K562 (cell line): ENCODE measurements around the gene DEDD. TPM values are rescaled to one million over a fixed set of nuclear protein-coding genes. Genes with fewer than 3 reads are reported as not detected.

Experiments used
- ATAC-seq: fragments of 200-7000 bp; cut with Tn5 transposase; 3 replicates; pipeline ENCODE4 v1.9.1; 2020; ENCODE audit warnings: moderate library complexity
- BruUV-seq: library from RNA; stranded (reverse); fragments of 400-500 nt; replicated peaks from 2 replicates; lab custom pipeline; 2021; lab: Mats Ljungman, UMichigan
- CTCF ChIA-PET: fragments of 300-600 bp; formaldehyde crosslinking; extraction: SDS; loops from one replicate; lab custom pipeline; 2021; ENCODE audit warnings: low intra/inter-chr PET ratio; lab: Yijun Ruan, JAX
- POLR2A ChIA-PET: fragments of 300-600, 350-650 bp; sonication (Branson Sonifier 250); formaldehyde crosslinking; extraction: SDS; loops from one replicate; lab custom pipeline; 2021; ENCODE audit warnings: antibody characterized with exemption, inconsistent platforms; lab: Yijun Ruan, JAX
- DNase-seq, 4 experiments: peaks; one replicate each; pipeline versions ENCODE4 v3.0.0 to v3.0.0-alpha.2; 2011 to 2018; ENCODE audit warnings: low spot score in 3 of 4, mixed read lengths in 3 of 4; ENCODE audit errors: extremely low read depth in 1 of 4
- FAIRE-seq: peaks from 2 replicates; lab custom pipeline; 2011; peaks lifted over from hg19 to GRCh38; lab: Jason Lieb, UNC
- H2AFZ ChIP-seq: 2 replicates; pipeline ENCODE4 v1.6.0; 2011; ENCODE audit warnings: low read depth, low read length, control low read depth, inconsistent platforms
- H3K27ac ChIP-seq: fragments of 200-600 bp; 3 replicates; pipeline ENCODE4 v1.8.0; 2011; ENCODE audit warnings: low read depth, mild to moderate bottlenecking, control low read depth, inconsistent platforms, low read length, moderate library complexity, mixed read lengths; ENCODE audit errors: extremely low read depth
- H3K27me3 ChIP-seq, 2 experiments: fragments of 300-600 bp in 1 of 2; 2 replicates in 1 of 2; 3 replicates in 1 of 2; pipeline versions ENCODE4 v1.6.0 to v1.8.0; 2011; ENCODE audit warnings: inconsistent platforms in 2 of 2, low read length in 2 of 2, mild to moderate bottlenecking in 1 of 2, mixed read lengths in 1 of 2, moderate library complexity in 1 of 2; ENCODE audit not compliant: control insufficient read depth in 2 of 2, insufficient read depth in 2 of 2
- H3K36me3 ChIP-seq: fragments of 300-600 bp; 3 replicates; pipeline ENCODE4 v1.8.0; 2011; ENCODE audit warnings: mild to moderate bottlenecking, low read length, inconsistent platforms; ENCODE audit not compliant: control insufficient read depth, insufficient read depth
- H3K4me1 ChIP-seq, 2 experiments: fragments of 200-600 bp in 1 of 2; replicated peaks in 1 of 2; 2 replicates in 1 of 2; 3 replicates in 1 of 2; pipeline versions ENCODE4 v1.5.1 to v1.8.0; 2011; ENCODE audit warnings: inconsistent platforms in 2 of 2, low read length in 2 of 2, mild to moderate bottlenecking in 1 of 2, mixed read lengths in 1 of 2, moderate library complexity in 1 of 2; ENCODE audit not compliant: control insufficient read depth in 2 of 2, insufficient read depth in 2 of 2
- H3K4me2 ChIP-seq: 2 replicates; pipeline ENCODE4 v1.6.1; 2011; ENCODE audit warnings: low read length, control low read depth, inconsistent platforms, mixed read lengths; ENCODE audit not compliant: insufficient read depth
- H3K4me3 ChIP-seq: fragments of 200-600 bp; sonication (generic), shearing (Covaris generic); 2 replicates; pipeline ENCODE4 v1.5.1; 2016; ENCODE audit warnings: control low read depth, inconsistent platforms
- H3K79me2 ChIP-seq: fragments of 200-600 bp; 3 replicates; pipeline ENCODE4 v1.8.0; 2011; ENCODE audit warnings: low read length, inconsistent platforms; ENCODE audit not compliant: control insufficient read depth, insufficient read depth
- H3K9ac ChIP-seq, 2 experiments: 2 replicates each; pipeline versions ENCODE4 v1.6.0 to v1.6.1; 2011; ENCODE audit warnings: low read depth in 2 of 2, low read length in 2 of 2, control low read depth in 1 of 2, inconsistent platforms in 1 of 2, mild to moderate bottlenecking in 1 of 2, mixed read lengths in 1 of 2; ENCODE audit not compliant: insufficient read depth in 1 of 2
- H3K9me1 ChIP-seq: one replicate; pipeline ENCODE4 v1.6.0; 2011; ENCODE audit warnings: inconsistent platforms, mild to moderate bottlenecking, low read length, moderate library complexity; ENCODE audit not compliant: control insufficient read depth, insufficient read depth
- H3K9me3 ChIP-seq: replicated peaks from 2 replicates; pipeline ENCODE4 v1.5.1; 2011; ENCODE audit warnings: low read depth, low read length, inconsistent platforms; ENCODE audit not compliant: control insufficient read depth, insufficient read depth
- H4K20me1 ChIP-seq: replicated peaks from 2 replicates; pipeline ENCODE4 v1.6.1; 2011; ENCODE audit warnings: low read length, inconsistent platforms, mixed read lengths; ENCODE audit not compliant: control insufficient read depth, insufficient read depth
- CSDE1 ChIP-seq, 2 experiments: fragments of 450-650 bp; IDR thresholded peaks; 2 replicates each; pipeline ENCODE4 v1.6.1; 2016; ENCODE audit warnings: mild to moderate bottlenecking in 1 of 2
- HBP1 ChIP-seq: fragments of 450-650 bp; formaldehyde crosslinking; IDR thresholded peaks from 2 replicates; pipeline ENCODE4 v1.4.0; 2022; ENCODE audit warnings: missing genetic modification characterization
- KDM5B ChIP-seq: fragments of 200-600 bp; sonication (generic); IDR thresholded peaks from 2 replicates; pipeline ENCODE4 v1.6.1; 2012; ENCODE audit warnings: low read depth, mild to moderate bottlenecking, moderate library complexity, low read length, control low read depth, inconsistent platforms; ENCODE audit not compliant: insufficient replicate concordance
- MTA2 ChIP-seq: fragments of 450-650 bp; IDR thresholded peaks from 2 replicates; pipeline ENCODE4 v1.6.1; 2016; ENCODE audit warnings: low read depth
- NFATC3 ChIP-seq: fragments of 450-650 bp; IDR thresholded peaks from 2 replicates; pipeline ENCODE4 v1.6.1; 2017; ENCODE audit warnings: mild to moderate bottlenecking
- SMARCA5 ChIP-seq: fragments of 450-650 bp; IDR thresholded peaks from 2 replicates; pipeline ENCODE4 v1.6.1; 2016
- TBP ChIP-seq: optimal IDR thresholded peaks from 2 replicates; pipeline ENCODE3; 2011; ENCODE audit warnings: low read depth, low read length, improper control_type of control experiment
- WGBS: fragments of 100-300 bp; shearing (Covaris generic); methylation state at CpG from one replicate; pipeline ENCODE4 v1.1.6; 2016; ENCODE audit warnings: low coverage, mixed read lengths; ENCODE audit not compliant: insufficient coverage; ENCODE audit errors: missing lambda C conversion rate; 5-methylcytosine and 5-hydroxymethylcytosine counted together
- in situ Hi-C: fragments of 300-500 bp; cut with MboI; formaldehyde crosslinking; loops from 4 replicates; pipeline ENCODE4 v1.15.0; 2018; ENCODE audit warnings: inconsistent platforms, mixed read lengths
- intact Hi-C: fragments of 100-400 bp; cut with micrococcal nuclease; formaldehyde crosslinking; loops from 2 replicates; pipeline ENCODE4 v1.14.2; 2022
- polyA plus RNA-seq, 8 experiments: library from polyadenylated mRNA; depleted of rRNA in 4 of 8; stranded (reverse) in 5 of 8; unstranded in 3 of 8; fragments of >200 nt; fragmentation: Nextera tagmentation in 2 of 8; fragmentation: Illumina TruSeq in 1 of 8; extraction: Ambion mirVana in 2 of 8; extraction: Trizol in 1 of 8; gene quantifications; 2 replicates each; pipeline versions ENCODE4 v1.2.1 to v1.2.3, GENCODE V29; 2011 to 2014; ENCODE audit warnings: inconsistent platforms in 1 of 8, missing spikeins in 1 of 8
- total RNA-seq, 7 experiments: library from RNA; depleted of rRNA in 6 of 7; stranded (reverse); fragments of >200 nt in 6 of 7; fragmentation: Illumina TruSeq in 2 of 7; extraction: Trizol in 2 of 7; gene quantifications; 2 replicates each; pipeline versions ENCODE4 v1.2.1 to v1.2.3, GENCODE V29; 2011 to 2021; ENCODE audit warnings: low replicate concordance in 1 of 7

The DEDD gene
- total and polyA plus RNA-seq, 9 of the 15 experiments (the other 6 are each of a cell fraction or from before 2014, with no cell fraction given), result 11.6 to 41.0 (median 16.8) TPM

GRCh38 chr1:161133220-161133740 lies 813 bp upstream of the DEDD start (continued):
- TF ChIP-seq HBP1 (peak; percentile 1; the same call in 1 of the 2 replicates), KDM5B (peak; percentile 31), NFATC3 (0 out of 2 replicates have a peak, but pooled peaks have one; percentile 18)

GRCh38 chr1:161131523-161132409 lies 701 bp downstream of the DEDD start:
- peak overlapping the region; percentile 97 for H3K4me2 ChIP-seq
- 4% methylated on average over 13 of the region's 22 CpGs for WGBS
- H3K9me3 ChIP-seq, result no peaks in the 10 kb centered on the region
- H3K36me3 ChIP-seq, result peaks cover 40% of the 10 kb centered on the region
- no peaks in the 10 kb centered on the region for H3K9me1 ChIP-seq
- H3K79me2 ChIP-seq, result peaks cover 59% of the 10 kb centered on the region
- peak overlapping the region; percentile 94 for H2AFZ ChIP-seq
- H3K27me3 ChIP-seq, result no peaks in the 10 kb centered on the region
- H4K20me1 ChIP-seq, result no peaks in the 10 kb centered on the region
- CTCF ChIA-PET, result no interaction called here
- POLR2A ChIA-PET, result interaction anchor here (0.5 to 4.2 kb wide), 15 partner anchors 7 to 289 kb away, joined by 3 to 20 read pairs (median 4); partner anchors contain the start of genes NIT1, PFDN2, PPOX and UFC1
- FAIRE-seq, result peak; percentile 40
- H3K4me1 ChIP-seq, result peaks cover 7 to 15% of the 10 kb centered on the region in 2 experiments; a peak in 3 of 5 replicates
- BruUV-seq, result no TSS peak
- in situ Hi-C loops (no loop called here), intact Hi-C loops (loop anchor here (1.0 to 10.0 kb wide), 4 partner anchors 12 to 407 kb away; partner anchors contain the start of gene PPOX)
- peak in 2 of 4 experiments; percentile 26 to 43 for DNase-seq
- peak overlapping the region; percentile 89 for H3K27ac ChIP-seq
- peak overlapping the region; percentile 90 for H3K9ac ChIP-seq
- peak overlapping the region; percentile 57 for H3K4me3 ChIP-seq
- peak; percentile 13; the same call in 1 of the 3 replicates for ATAC-seq
- peak; percentile 44; the same call in 1 of the 2 replicates for TF ChIP-seq SMARCA5
- TF ChIP-seq MTA2, result peak; percentile 38; the same call in 1 of the 2 replicates
- TF ChIP-seq CSDE1 (IDR thresholded peaks at IDR 0.05), result 0 out of 4 replicates have a peak, but pooled peaks of 1 of the 2 experiments have one; percentile 56
- no peak for TF ChIP-seq TBP
